ENCODE data around the gene AMACR. TPM values are rescaled to one million over a fixed set of nuclear protein-coding genes. Genes with fewer than 3 reads are reported as not detected.

Gene AMACR
- total RNA-seq, 1 donor from 2014 or later, result 29.3 TPM

DNA sequence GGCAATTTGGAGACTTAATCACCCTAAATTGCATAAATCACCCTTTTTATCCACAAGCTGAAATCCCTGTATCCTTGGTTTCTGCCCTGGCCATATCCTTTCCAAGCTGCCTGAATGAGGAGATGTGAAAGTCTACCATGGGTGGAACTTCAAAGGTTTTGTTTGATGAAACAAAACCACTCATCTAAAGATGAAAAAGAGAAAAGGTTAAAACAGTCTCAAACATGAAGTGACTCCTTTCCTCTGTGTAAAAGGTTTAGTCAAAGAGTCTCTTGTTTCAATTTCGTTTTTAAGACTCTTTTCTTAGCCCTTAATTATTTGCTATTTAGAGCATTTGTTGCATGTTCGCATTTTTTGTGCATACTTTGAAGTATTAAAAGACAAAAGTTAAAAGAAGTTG, 34.6 kb downstream of the AMACR start:
- Mint-ChIP-seq H3K9me3 (ENCODE audit: unreplicated experiment) (no peaks in the 10 kb centered on the region), H3K36me3 (ENCODE audit: low read depth, unreplicated experiment) (no peaks in the 10 kb centered on the region), H3K27ac (ENCODE audit: unreplicated experiment) (no peak overlapping the region), H3K4me1 (ENCODE audit: unreplicated experiment) (peaks cover 7% of the 10 kb centered on the region), H3K27me3 (ENCODE audit: unreplicated experiment) (peaks cover 4% of the 10 kb centered on the region), H3K4me3 (ENCODE audit: unreplicated experiment) (no peak overlapping the region)
- TF ChIP-seq, protein P1, sequence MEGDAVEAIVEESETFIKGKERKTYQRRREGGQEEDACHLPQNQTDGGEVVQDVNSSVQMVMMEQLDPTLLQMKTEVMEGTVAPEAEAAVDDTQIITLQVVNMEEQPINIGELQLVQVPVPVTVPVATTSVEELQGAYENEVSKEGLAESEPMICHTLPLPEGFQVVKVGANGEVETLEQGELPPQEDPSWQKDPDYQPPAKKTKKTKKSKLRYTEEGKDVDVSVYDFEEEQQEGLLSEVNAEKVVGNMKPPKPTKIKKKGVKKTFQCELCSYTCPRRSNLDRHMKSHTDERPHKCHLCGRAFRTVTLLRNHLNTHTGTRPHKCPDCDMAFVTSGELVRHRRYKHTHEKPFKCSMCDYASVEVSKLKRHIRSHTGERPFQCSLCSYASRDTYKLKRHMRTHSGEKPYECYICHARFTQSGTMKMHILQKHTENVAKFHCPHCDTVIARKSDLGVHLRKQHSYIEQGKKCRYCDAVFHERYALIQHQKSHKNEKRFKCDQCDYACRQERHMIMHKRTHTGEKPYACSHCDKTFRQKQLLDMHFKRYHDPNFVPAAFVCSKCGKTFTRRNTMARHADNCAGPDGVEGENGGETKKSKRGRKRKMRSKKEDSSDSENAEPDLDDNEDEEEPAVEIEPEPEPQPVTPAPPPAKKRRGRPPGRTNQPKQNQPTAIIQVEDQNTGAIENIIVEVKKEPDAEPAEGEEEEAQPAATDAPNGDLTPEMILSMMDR (IDR thresholded peaks at IDR 0.05; ENCODE audit: unreplicated experiment), result no peak
- DNase-seq (ENCODE audit: low spot score), result no peak

DNA sequence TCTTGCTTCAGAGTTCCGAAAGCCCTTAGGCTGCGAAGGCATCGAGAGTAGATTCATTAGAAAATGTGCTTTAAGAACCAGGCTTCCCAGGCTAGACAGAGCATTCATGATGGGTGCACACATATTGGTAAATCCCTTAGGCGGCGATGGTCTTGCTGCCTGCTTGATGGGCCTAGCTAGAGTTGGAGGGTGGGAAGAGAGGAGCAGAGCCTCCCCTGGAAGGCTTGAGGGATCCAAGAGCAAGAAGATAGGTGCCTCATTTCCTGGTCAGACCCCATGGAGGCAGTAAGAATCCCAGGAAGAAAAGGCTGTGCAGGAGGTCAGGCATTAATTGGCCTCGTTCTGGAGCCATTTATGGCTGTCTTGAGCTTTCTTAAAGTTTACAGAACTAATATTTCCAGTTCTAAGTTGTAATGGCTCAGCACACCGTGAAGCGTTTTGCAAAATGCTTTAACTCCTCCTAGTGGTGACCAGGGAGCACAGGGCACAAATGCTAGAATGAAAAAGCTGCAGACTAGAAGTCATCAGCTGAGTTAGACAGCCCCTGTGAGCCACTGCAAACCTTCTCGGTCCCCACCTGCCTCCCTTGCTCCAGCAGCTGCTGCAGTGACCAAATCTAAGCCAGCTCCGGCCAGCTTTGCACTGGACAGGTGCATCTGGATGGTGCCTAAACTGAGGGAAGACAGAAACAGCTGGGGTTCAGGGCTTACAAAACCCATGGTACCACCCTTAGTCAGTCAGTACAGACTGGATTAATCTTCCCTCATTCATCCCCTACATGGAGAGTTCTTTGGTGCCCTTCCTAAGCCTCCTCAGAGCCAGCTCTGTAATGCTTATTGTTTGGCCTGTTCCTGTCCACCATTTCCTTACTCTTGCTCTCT, 38.0 kb downstream of the AMACR start:
- peaks cover 3% of the 10 kb centered on the region for H3K27me3 Mint-ChIP-seq (ENCODE audit: unreplicated experiment)
- no peak overlapping the region for H3K4me3 Mint-ChIP-seq (ENCODE audit: unreplicated experiment)
- DNase-seq (ENCODE audit: low spot score), result peak; percentile 13
- H3K9me3 Mint-ChIP-seq (ENCODE audit: unreplicated experiment), result no peaks in the 10 kb centered on the region
- H3K4me1 Mint-ChIP-seq (ENCODE audit: unreplicated experiment), result peaks cover 7% of the 10 kb centered on the region
- no peak overlapping the region for H3K27ac Mint-ChIP-seq (ENCODE audit: unreplicated experiment)
- no peaks in the 10 kb centered on the region for H3K36me3 Mint-ChIP-seq (ENCODE audit: low read depth, unreplicated experiment)
- TF ChIP-seq, protein P1 (IDR thresholded peaks at IDR 0.05; ENCODE audit: unreplicated experiment), result peak; percentile 55

DNA sequence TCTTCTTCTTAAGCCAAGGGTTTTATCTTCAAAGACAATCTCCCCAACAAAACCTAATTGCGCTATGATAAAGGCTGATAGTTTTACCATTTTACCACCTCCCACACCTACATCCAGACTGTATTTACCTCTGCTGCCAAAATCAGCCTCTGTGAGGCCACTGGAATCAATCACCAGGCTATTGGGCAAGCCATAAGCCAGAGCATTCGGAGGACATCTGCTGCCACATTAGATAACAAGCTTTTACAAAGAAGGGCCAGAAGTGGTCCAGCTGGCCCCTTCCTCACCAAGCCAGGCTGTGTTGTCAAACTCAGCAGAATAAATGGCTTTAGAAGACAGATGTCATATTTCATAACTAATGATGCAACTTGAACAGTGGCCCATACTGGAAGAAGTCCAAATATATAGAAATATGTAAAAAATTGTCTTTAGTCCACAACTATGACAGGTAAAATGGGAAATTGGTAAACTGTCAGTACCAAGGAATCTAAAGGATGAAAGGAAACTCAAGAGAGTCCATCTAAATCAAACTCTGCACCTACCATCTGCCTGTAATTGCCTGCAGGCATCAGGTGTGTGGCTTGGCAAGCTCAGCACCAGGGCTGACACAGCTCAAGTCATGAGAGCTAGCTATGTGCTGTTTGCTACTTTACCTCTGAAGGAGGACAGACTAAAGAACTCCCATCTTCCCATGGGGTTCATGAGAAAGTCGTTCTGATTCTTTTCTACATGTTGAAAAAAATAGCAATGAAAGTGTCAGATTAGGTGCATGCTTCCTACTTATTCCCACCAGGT, 39.4 kb downstream of the AMACR start:
- H3K36me3 Mint-ChIP-seq (ENCODE audit: low read depth, unreplicated experiment), result no peaks in the 10 kb centered on the region
- peaks cover 3% of the 10 kb centered on the region for H3K27me3 Mint-ChIP-seq (ENCODE audit: unreplicated experiment)
- TF ChIP-seq, protein P1 (IDR thresholded peaks at IDR 0.05; ENCODE audit: unreplicated experiment), result no peak
- H3K27ac Mint-ChIP-seq (ENCODE audit: unreplicated experiment), result no peak overlapping the region
- peaks cover 7% of the 10 kb centered on the region for H3K4me1 Mint-ChIP-seq (ENCODE audit: unreplicated experiment)
- no peak overlapping the region for H3K4me3 Mint-ChIP-seq (ENCODE audit: unreplicated experiment)
- no peaks in the 10 kb centered on the region for H3K9me3 Mint-ChIP-seq (ENCODE audit: unreplicated experiment)
- no peak for DNase-seq (ENCODE audit: low spot score)

DNA sequence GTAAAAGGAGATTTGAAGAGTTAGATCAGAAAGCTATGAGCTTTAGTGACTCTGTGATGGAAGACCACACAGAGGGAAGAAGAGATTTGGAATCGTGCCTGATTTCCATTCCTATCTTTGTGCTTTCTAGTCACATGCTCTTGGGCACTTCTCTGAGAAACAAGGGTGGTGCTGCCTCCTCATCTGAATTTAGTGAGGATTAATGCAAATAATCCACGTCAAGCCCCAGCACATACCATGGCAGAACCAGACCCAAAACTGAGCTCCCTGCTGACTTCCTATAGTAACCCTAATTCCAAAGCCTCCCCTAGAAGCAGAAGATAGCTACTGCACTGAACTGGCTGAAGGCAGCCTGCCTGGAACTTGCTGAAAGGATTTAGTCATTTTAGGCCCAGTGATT, 41.0 kb downstream of the AMACR start:
- H3K36me3 Mint-ChIP-seq (ENCODE audit: low read depth, unreplicated experiment), result no peaks in the 10 kb centered on the region
- H3K4me3 Mint-ChIP-seq (ENCODE audit: unreplicated experiment), result no peak overlapping the region
- DNase-seq (ENCODE audit: low spot score), result no peak
- no peaks in the 10 kb centered on the region for H3K9me3 Mint-ChIP-seq (ENCODE audit: unreplicated experiment)
- peaks cover 3% of the 10 kb centered on the region for H3K27me3 Mint-ChIP-seq (ENCODE audit: unreplicated experiment)
- H3K4me1 Mint-ChIP-seq (ENCODE audit: unreplicated experiment), result peaks cover 10% of the 10 kb centered on the region
- no peak overlapping the region for H3K27ac Mint-ChIP-seq (ENCODE audit: unreplicated experiment)
- TF ChIP-seq, protein P1 (IDR thresholded peaks at IDR 0.05; ENCODE audit: unreplicated experiment), result no peak
